Immature natural killer cell (primary cell): ENCODE data around the gene TTC7B. TPM values are rescaled to one million over a fixed set of nuclear protein-coding genes. Genes with fewer than 3 reads are reported as not detected.

Source experiments
- DNase-seq, 3 donors: peaks; one replicate each; pipeline ENCODE4 v3.0.0; 2022; ENCODE audit warnings: mixed read lengths in 1 of 3
- H3K27ac Mint-ChIP-seq, 6 donors: one replicate each; pipeline ENCODE4 v1.8.0; 2020; ENCODE audit warnings: mixed read lengths in 6 of 6, mild to moderate bottlenecking in 5 of 6, inconsistent platforms in 4 of 6, moderate library complexity in 3 of 6
- H3K27me3 Mint-ChIP-seq, 3 donors: one replicate each; pipeline ENCODE4 v1.8.0; 2020 to 2021; ENCODE audit warnings: low read depth in 3 of 3, mild to moderate bottlenecking in 3 of 3, mixed read lengths in 3 of 3, moderate library complexity in 3 of 3, inconsistent platforms in 1 of 3
- H3K36me3 Mint-ChIP-seq, 3 donors: one replicate each; pipeline ENCODE4 v1.8.0; 2020; ENCODE audit warnings: mixed read lengths in 3 of 3, inconsistent platforms in 2 of 3, mild to moderate bottlenecking in 2 of 3
- H3K4me1 Mint-ChIP-seq, 2 donors: one replicate each; pipeline ENCODE4 v1.8.0; 2020; ENCODE audit warnings: inconsistent platforms in 2 of 2, mild to moderate bottlenecking in 2 of 2, mixed read lengths in 2 of 2, moderate library complexity in 1 of 2
- H3K4me3 Mint-ChIP-seq, 5 donors: one replicate each; pipeline ENCODE4 v1.8.0; 2020; ENCODE audit warnings: mild to moderate bottlenecking in 5 of 5, mixed read lengths in 5 of 5, inconsistent platforms in 3 of 5, moderate library complexity in 3 of 5
- H3K9me3 Mint-ChIP-seq, 6 donors: one replicate each; pipeline ENCODE4 v1.8.0; 2020; ENCODE audit warnings: mild to moderate bottlenecking in 6 of 6, mixed read lengths in 6 of 6, inconsistent platforms in 4 of 6, moderate library complexity in 3 of 6
- polyA plus RNA-seq, 3 donors: library from polyadenylated mRNA; unstranded; fragments of 300-500 nt; fragmentation: Illumina TruSeq; gene quantifications; one replicate each; pipeline ENCODE4 v1.2.3, GENCODE V29; 2021

The TTC7B gene
- polyA plus RNA-seq, 3 donors from 2014 or later, result 1.0 to 1.1 TPM; not detected in 1

DNA sequence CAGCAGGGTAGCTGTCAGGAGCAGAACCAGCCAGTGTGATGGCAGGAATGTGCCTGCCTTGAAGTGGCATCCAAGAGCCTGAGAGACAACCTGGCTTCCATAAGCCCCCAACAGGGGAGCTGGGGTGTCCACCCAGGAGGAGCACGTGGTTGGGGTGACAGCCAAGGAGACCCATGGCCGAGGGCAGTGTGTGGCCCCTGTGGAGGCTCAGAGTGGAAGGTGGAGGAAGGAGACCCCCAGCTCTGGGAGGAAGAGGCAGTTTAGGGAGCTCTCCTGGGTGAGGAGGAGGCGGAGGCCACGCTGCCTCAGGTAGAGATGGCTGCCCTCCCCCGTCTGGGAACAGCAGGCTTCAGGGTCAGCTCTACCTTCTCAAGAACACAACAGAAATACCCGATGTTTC, 272.4 kb downstream of the TTC7B start:
- Mint-ChIP-seq H3K4me3 (no peak overlapping the region), H3K36me3 (no peaks in the 10 kb centered on the region), H3K9me3 (no peaks in the 10 kb centered on the region), H3K27ac (no peak overlapping the region), H3K27me3 (peaks cover 0 to 4% (median 0%) of the 10 kb centered on the region in 3 donors), H3K4me1 (no peaks in the 10 kb centered on the region)
- no peak for DNase-seq

DNA sequence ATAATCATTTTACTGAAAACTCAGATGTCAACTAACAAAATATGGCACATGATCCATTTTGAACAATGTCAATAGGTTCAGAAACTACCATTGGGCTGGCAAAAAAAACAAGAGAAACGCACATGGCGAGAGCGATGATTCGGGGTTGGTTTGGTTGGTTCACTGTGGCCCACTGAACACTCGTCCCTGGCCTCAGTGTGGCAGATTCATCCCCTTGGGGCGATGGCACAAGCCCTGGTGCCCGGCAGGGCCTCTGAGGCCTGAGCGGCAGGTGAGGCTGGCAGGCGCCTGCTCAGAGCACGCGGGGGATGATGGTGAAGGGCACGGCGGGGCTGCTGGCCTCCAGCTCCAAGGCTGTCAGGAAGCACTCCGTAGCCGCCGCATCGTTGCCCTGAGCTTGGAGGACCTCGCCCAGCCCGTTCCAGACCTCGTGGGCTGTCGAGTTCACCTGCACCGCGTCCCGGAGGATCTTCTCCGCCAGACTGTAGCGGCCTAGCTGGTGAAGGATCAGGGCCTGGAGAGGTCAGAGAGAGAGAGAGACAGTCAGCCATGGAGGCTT, 275.1 kb downstream of the TTC7B start:
- Mint-ChIP-seq H3K4me3 (no peak overlapping the region), H3K9me3 (no peaks in the 10 kb centered on the region), H3K27ac (no peak overlapping the region), H3K4me1 (no peaks in the 10 kb centered on the region), H3K36me3 (no peaks in the 10 kb centered on the region), H3K27me3 (peaks cover 0 to 5% (median 3%) of the 10 kb centered on the region in 3 donors)
- no peak for DNase-seq

DNA sequence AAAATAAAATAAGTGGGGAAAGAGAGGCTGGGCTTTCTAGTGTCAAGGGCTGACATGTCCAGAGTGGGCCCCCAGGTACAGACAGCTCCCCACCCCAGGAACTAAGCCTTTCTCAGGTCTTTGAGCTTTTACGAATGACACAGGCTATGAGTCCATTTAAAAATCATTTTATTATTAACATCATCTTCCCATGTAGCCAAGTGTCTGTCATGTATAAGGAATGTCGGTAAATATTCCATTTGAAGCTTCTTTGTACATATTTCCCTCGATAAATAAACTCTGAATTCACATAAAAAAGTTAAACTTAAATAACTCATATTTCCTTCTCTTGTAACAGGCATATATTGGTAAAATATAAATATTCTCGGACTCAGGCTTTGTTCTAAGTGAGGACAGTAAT, 275.8 kb downstream of the TTC7B start:
- no peaks in the 10 kb centered on the region for H3K9me3 Mint-ChIP-seq
- DNase-seq, result no peak
- H3K4me1 Mint-ChIP-seq, result no peaks in the 10 kb centered on the region
- no peak overlapping the region for H3K27ac Mint-ChIP-seq
- H3K27me3 Mint-ChIP-seq, result peaks cover 0 to 7% (median 3%) of the 10 kb centered on the region in 3 donors
- H3K4me3 Mint-ChIP-seq, result no peak overlapping the region
- H3K36me3 Mint-ChIP-seq, result no peaks in the 10 kb centered on the region

DNA sequence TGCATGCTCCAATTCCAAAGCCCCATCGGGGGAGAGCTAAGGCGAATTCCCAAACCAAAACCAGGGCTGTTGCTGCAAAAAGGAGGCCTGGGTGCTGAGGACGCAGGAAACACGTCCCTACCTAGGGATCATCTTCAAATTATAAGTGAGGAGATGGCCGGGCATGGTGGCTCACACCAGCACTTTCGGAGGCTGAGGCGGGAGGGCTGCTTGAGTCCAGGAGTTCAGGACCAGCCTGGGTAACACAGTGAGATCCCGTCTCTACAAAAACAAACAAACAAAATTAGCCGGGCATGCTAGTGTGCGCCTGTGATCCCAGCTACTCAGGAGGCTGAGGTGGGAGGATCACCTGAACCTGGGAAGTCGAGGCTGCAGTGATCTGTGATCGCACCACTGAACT, 276.2 kb downstream of the TTC7B start:
- Mint-ChIP-seq H3K4me1 (no peaks in the 10 kb centered on the region), H3K27me3 (peaks cover 0 to 7% (median 3%) of the 10 kb centered on the region in 3 donors), H3K27ac (no peak overlapping the region), H3K36me3 (no peaks in the 10 kb centered on the region), H3K9me3 (no peaks in the 10 kb centered on the region), H3K4me3 (no peak overlapping the region)
- no peak for DNase-seq

DNA sequence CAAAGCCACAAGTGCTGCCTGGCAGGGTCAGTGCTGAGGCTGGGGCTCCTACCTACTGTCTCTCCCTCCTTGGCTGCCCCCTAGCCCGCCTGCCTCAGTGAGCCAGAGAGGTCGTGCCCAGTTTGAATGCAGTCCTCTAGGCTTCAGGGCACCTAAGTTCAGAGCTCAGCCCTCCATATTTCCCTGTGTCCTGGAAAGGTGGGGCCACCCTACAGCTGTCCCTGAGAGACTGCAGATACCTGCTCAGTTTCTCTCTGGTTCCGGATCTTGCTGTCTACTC, 276.8 kb downstream of the TTC7B start:
- Mint-ChIP-seq H3K36me3 (no peaks in the 10 kb centered on the region), H3K4me3 (no peak overlapping the region), H3K9me3 (no peaks in the 10 kb centered on the region), H3K4me1 (no peaks in the 10 kb centered on the region), H3K27me3 (peaks cover 0 to 7% (median 3%) of the 10 kb centered on the region in 3 donors), H3K27ac (no peak overlapping the region)
- no peak for DNase-seq

DNA sequence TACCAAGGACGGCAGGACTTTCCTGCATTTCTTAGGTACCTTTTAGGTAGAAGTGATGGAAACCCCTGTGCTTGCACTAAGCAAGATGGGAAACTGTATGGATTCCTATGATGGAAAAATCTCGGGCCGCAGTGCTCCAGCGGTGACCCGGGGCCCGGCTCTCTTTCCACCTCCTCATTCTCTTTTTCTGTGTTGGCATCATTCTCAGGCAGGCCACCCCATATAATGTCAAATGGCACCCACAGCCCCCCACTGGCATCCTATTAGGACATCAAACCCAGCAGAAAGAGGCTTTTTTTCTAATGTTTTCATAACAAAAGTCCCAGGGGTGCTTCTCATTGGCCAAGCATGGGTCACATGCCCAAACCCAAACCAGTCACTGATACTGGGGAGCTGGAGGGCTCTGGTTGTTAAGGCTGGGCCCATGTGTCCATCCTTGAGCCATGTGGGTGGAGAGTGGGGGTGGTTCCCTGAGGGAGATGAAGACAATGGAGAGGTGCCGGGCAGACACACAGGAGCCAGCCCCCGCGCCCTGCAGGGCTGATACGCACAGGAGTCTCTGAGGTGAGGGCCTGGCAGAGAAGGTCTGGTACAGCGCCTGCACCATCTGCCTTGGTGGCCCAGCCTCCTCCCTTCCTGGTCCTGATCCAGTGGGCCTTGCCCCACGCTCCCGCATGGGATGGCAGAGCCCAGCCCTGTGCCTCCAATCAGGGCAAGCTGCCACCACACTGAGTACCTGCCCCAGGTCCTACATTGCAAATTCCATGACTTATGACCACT, 277.3 kb downstream of the TTC7B start:
- Mint-ChIP-seq H3K27ac (no peak overlapping the region), H3K9me3 (no peaks in the 10 kb centered on the region), H3K36me3 (no peaks in the 10 kb centered on the region), H3K27me3 (peaks cover 2 to 7% (median 3%) of the 10 kb centered on the region in 3 donors), H3K4me1 (peaks cover 4 to 5% of the 10 kb centered on the region in 2 donors), H3K4me3 (no peak overlapping the region)
- DNase-seq, result no peak

DNA sequence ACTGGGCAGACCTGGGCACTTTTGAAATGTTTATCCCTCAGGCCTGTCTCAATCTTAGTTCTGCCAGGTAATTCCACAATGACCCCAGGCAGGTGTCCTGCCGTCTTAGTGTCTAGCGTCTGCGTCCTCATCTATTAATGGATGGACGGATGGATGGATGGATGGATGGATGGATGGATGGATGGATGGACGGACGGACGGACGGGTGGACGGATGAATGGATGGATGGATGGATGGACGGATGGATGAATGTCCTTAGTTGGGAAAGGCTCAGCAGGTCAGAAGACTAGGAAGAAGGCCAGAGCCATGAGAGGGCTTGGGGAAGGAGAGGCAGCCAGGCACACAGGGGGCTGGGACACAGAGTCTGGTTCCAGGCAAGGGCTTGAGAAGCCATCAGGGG, 278.1 kb downstream of the TTC7B start:
- Mint-ChIP-seq H3K27ac (no peak overlapping the region), H3K9me3 (no peaks in the 10 kb centered on the region), H3K27me3 (peaks cover 2 to 7% (median 3%) of the 10 kb centered on the region in 3 donors), H3K4me3 (peak overlapping the region in 1 of 5 donors; percentile 22), H3K4me1 (peaks cover 4 to 7% of the 10 kb centered on the region in 2 donors), H3K36me3 (no peaks in the 10 kb centered on the region)
- no peak for DNase-seq

DNA sequence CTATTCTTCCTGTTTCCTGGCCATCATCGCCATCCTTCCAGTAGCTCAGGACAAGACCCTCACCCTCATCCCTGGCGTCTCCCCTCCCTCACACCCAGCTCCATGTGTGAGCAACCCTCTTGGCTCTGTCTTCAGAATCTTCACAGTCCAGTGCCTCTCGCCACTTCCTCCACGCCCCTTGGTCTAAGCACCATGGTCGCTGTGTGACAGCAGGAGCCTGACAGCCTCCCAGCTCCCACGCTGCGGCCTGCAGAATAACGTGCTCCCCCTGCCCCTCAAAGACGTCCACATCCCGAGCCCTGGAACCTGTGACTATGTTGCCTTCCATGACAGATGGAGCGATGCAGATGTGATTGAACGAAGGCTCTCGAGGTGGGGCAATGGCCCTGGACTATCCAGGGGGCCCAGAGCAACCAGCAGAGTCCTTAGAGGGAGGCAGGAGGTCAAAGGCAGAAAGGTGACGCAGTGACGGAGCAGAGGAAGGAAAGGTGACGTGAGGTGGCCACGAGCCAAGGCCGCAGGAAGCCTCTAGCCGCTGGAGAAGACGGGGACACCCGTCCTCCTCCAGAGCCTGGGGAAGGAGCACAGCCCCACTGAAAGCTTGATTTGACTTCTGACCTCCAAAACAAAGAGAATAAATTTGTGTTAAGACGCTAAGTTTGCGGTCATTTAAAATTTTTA, 279.6 kb downstream of the TTC7B start:
- Mint-ChIP-seq H3K27ac (no peak overlapping the region), H3K27me3 (peaks cover 2 to 7% (median 3%) of the 10 kb centered on the region in 3 donors), H3K36me3 (no peaks in the 10 kb centered on the region), H3K9me3 (no peaks in the 10 kb centered on the region), H3K4me3 (no peak overlapping the region), H3K4me1 (peaks cover 4 to 7% of the 10 kb centered on the region in 2 donors)
- no peak for DNase-seq

DNA sequence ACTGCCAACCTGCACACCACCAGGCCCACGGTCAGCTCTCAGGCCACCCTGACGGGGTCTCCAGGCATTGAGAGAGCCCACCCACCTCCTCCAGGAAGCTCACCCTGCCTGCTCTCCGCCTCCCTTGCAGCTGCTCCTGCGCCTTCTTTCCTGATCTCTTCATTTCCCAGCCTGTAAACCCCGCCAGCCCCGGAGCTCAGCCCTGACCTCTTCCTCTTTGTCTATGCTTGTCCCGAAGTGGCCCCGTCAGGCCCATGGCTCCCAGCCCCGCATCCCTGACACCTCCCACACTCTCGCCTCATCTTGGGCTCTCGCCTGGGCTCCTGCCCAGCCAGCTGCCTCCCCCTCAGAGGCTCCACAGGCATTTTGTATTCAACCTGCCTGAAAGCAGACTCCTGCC, 280.1 kb downstream of the TTC7B start:
- H3K36me3 Mint-ChIP-seq, result no peaks in the 10 kb centered on the region
- H3K4me1 Mint-ChIP-seq, result peaks cover 4 to 7% of the 10 kb centered on the region in 2 donors
- no peak overlapping the region for H3K27ac Mint-ChIP-seq
- H3K9me3 Mint-ChIP-seq, result no peaks in the 10 kb centered on the region
- peaks cover 2 to 7% (median 3%) of the 10 kb centered on the region in 3 donors for H3K27me3 Mint-ChIP-seq
- DNase-seq, result no peak
- H3K4me3 Mint-ChIP-seq, result no peak overlapping the region

DNA sequence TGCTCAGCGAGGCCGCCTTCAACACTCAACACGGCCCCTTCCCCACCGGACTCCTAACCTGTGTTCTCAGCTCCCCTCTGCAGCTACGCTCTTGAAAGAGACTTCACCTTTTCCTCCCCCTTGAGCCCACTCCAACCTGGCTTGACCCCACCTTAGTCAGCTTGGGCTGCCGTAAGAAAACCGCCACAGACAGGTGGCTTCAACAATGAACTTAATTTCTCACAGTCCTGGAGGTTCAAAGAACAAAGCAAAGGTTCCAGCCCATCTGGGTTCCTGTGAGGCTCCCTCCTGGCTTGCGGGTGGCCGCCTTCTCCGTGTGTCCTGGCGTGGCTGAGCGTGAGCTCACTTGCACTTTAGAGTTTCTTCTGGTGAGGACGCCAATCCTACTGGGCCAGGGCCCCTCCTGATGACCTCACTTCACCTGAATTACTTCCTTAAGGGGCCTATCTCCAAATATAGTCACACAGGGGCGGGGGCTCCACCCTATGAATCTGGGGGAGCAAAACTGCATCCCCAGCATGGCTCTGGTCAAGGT, 280.6 kb downstream of the TTC7B start:
- Mint-ChIP-seq H3K27me3 (peaks cover 2 to 7% (median 3%) of the 10 kb centered on the region in 3 donors), H3K36me3 (no peaks in the 10 kb centered on the region), H3K4me3 (no peak overlapping the region), H3K9me3 (no peaks in the 10 kb centered on the region), H3K27ac (no peak overlapping the region), H3K4me1 (peaks cover 4 to 7% of the 10 kb centered on the region in 2 donors)
- DNase-seq, result no peak

DNA sequence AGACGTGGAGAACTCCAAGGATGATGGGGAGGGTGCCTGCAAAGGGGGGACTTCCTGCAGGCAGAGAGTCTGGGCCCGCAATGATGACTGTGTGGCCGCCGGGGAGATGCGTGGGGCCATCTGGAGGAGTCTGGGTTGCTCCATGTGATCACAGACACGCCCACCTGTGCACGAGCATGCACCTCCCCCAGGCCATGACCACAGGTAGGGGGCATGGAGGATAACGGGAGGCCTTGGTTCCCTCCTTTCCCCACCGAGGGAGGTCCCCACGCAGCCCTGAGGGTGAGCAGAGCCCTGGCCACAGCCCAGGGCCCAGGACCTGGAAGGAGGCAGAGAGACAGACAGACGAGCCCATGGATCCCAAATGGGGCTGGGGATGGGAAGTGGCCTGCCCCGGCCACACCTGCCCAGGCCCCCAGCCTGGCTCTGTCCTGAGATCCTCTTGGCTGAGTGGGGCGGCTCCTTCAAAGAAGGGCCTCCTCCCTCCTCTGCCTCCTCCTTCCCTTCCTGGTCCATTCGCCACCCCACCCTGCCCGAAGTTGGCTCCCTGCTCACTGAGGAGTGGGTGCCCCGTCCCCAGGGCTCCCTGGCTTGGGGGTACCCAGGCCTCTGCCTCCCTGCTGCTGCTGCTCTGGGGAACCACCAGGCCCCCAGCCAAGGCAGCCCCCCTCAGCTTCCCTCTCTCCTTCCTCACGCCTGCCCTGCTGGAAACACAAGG, 281.2 kb downstream of the TTC7B start:
- H3K9me3 Mint-ChIP-seq, result no peaks in the 10 kb centered on the region
- no peak overlapping the region for H3K4me3 Mint-ChIP-seq
- peaks cover 4 to 7% of the 10 kb centered on the region in 2 donors for H3K4me1 Mint-ChIP-seq
- no peak overlapping the region for H3K27ac Mint-ChIP-seq
- DNase-seq, result no peak
- no peaks in the 10 kb centered on the region for H3K36me3 Mint-ChIP-seq
- peaks cover 3 to 7% (median 4%) of the 10 kb centered on the region in 3 donors for H3K27me3 Mint-ChIP-seq

DNA sequence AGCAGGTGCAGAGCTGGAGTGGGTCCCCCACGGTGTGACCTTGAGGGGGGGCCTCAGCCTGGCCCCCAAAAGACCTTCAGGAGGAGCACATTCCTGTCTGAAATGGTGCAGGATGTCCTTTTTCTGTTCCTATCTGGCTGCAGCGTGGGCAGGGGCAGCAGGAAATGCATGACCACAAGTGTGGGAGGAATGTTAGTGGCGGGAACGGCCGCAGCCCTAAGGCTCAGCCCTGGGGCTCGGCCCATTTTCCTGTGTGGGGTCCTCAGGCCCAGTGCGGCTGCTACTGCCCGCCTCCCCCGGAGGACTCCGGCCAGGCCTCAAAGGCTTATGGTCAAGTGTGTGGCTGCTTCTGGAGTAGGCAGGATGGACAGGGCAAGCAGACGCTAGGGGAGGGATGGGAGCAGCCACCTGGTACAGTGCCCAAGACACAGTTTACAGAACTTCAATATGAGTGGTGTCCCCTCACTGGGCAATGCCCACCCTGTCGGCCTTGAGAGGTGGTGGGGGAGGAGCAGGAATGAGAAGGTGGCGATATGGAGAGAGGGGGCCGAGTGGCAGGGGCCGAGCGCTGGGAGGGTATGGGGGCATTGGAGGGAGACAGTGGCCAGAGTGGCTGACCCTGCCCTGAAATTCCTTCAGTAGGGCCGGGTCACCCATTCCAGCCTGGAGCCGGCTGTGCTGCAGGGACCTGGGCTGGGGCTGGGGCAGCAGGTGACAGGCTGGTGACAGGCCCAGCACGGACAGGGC, 282.0 kb downstream of the TTC7B start:
- Mint-ChIP-seq H3K27me3 (peaks cover 3 to 7% (median 4%) of the 10 kb centered on the region in 3 donors), H3K36me3 (no peaks in the 10 kb centered on the region), H3K9me3 (no peaks in the 10 kb centered on the region), H3K27ac (no peak overlapping the region), H3K4me1 (peaks cover 4 to 7% of the 10 kb centered on the region in 2 donors), H3K4me3 (no peak overlapping the region)
- no peak for DNase-seq

DNA sequence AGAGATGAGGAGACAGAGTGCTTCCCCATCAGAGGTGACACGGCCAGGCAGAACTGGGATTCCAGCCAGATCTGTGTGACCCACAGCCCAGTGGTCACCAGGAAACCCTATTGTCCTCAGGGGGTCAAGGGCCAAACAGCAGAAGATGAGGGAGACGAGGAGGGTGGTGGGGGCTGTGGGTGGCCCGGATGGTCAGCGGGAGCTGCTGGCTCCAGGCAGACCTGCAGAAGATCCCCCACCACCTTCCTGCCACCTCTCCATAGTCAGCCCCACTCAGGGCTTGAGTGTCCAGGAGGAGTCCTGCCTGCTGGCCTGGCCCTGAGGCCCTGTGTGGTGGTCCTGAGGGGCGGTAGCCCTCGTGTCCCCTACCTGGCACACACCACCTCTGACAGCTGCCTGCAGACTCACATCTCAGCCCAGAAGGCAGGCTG, 282.6 kb downstream of the TTC7B start:
- Mint-ChIP-seq H3K9me3 (no peaks in the 10 kb centered on the region), H3K27me3 (peaks cover 3 to 7% (median 4%) of the 10 kb centered on the region in 3 donors), H3K36me3 (no peaks in the 10 kb centered on the region), H3K4me1 (peaks cover 4 to 7% of the 10 kb centered on the region in 2 donors), H3K4me3 (no peak overlapping the region), H3K27ac (no peak overlapping the region)
- DNase-seq, result no peak
